Trophoblast cell (in vitro differentiated cells and primary cell): ENCODE results near the gene LAS1L.

ENCODE experiments used
- DNase-seq, 2 donors: peaks; one replicate each; pipeline ENCODE4 v3.0.0-alpha.2; 2016
- H2AFZ ChIP-seq: 2 replicates; pipeline ENCODE4 v1.6.1; 2013; ENCODE audit warnings: low read length, moderate library complexity, mild to moderate bottlenecking; ENCODE audit not compliant: insufficient read depth, poor library complexity
- H2AK5ac ChIP-seq: 2 replicates; pipeline ENCODE4 v1.6.1; 2013; ENCODE audit warnings: mild to moderate bottlenecking, low read length
- H2BK120ac ChIP-seq: 2 replicates; pipeline ENCODE4 v1.6.1; 2013; ENCODE audit warnings: low read length, mild to moderate bottlenecking, moderate library complexity; ENCODE audit not compliant: insufficient read depth, poor library complexity
- H2BK12ac ChIP-seq: 2 replicates; pipeline ENCODE4 v1.6.1; 2013; ENCODE audit warnings: mild to moderate bottlenecking, low read length, moderate library complexity
- H2BK5ac ChIP-seq: 2 replicates; pipeline ENCODE4 v1.6.1; 2013; ENCODE audit warnings: low read length, low read depth, moderate library complexity, mild to moderate bottlenecking; ENCODE audit not compliant: poor library complexity
- H3K14ac ChIP-seq: 2 replicates; pipeline ENCODE4 v1.6.1; 2013; ENCODE audit warnings: mild to moderate bottlenecking, low read length
- H3K18ac ChIP-seq: 2 replicates; pipeline ENCODE4 v1.6.1; 2013; ENCODE audit warnings: mild to moderate bottlenecking, low read length
- H3K23ac ChIP-seq: 2 replicates; pipeline ENCODE4 v1.6.1; 2013; ENCODE audit warnings: low read length
- H3K27ac ChIP-seq: 2 replicates; pipeline ENCODE4 v1.5.1; 2013; ENCODE audit warnings: low read depth, mild to moderate bottlenecking, inconsistent platforms, low read length, moderate library complexity
- H3K27me3 ChIP-seq: 2 replicates; pipeline ENCODE4 v1.6.1; 2013; ENCODE audit warnings: inconsistent platforms, mild to moderate bottlenecking, low read length, moderate library complexity; ENCODE audit not compliant: insufficient read depth
- H3K36me3 ChIP-seq, 2 experiments: 1 replicate in 1 of 2; 2 replicates in 1 of 2; pipeline ENCODE4 v1.6.1; 2013; ENCODE audit warnings: low read length in 2 of 2, mild to moderate bottlenecking in 2 of 2, moderate library complexity in 1 of 2; ENCODE audit not compliant: insufficient read depth in 2 of 2, control insufficient read depth in 1 of 2
- H3K4ac ChIP-seq: 2 replicates; pipeline ENCODE4 v1.6.1; 2013; ENCODE audit warnings: low read depth, mild to moderate bottlenecking, low read length, moderate library complexity
- H3K4me1 ChIP-seq, 2 experiments: 1 replicate in 1 of 2; 2 replicates in 1 of 2; pipeline ENCODE4 v1.6.1; 2013; ENCODE audit warnings: low read length in 2 of 2, mild to moderate bottlenecking in 2 of 2, moderate library complexity in 1 of 2; ENCODE audit not compliant: insufficient read depth in 2 of 2, control insufficient read depth in 1 of 2
- H3K4me2 ChIP-seq: 2 replicates; pipeline ENCODE4 v1.6.1; 2013; ENCODE audit warnings: inconsistent platforms, mild to moderate bottlenecking, low read length, moderate library complexity
- H3K4me3 ChIP-seq: 2 replicates; pipeline ENCODE4 v1.5.1; 2013; ENCODE audit warnings: mild to moderate bottlenecking, low read depth, low read length, inconsistent platforms
- H3K79me1 ChIP-seq: one replicate; pipeline ENCODE4 v1.6.1; 2013; ENCODE audit warnings: low read length
- H3K79me2 ChIP-seq: 2 replicates; pipeline ENCODE4 v1.6.1; 2013; ENCODE audit warnings: low read length, mild to moderate bottlenecking; ENCODE audit not compliant: control insufficient read depth, insufficient read depth, poor library complexity
- H3K9ac ChIP-seq: 2 replicates; pipeline ENCODE4 v1.6.1; 2013; ENCODE audit warnings: mild to moderate bottlenecking, low read length
- H3K9me3 ChIP-seq: 2 replicates; pipeline ENCODE4 v1.6.1; 2013; ENCODE audit warnings: low read depth, mild to moderate bottlenecking, control low read depth, inconsistent platforms, low read length; ENCODE audit not compliant: insufficient read depth
- H4K12ac ChIP-seq: 2 replicates; pipeline ENCODE4 v1.6.1; 2013; ENCODE audit warnings: low read depth, mild to moderate bottlenecking, low read length, moderate library complexity
- H4K8ac ChIP-seq: 2 replicates; pipeline ENCODE4 v1.6.1; 2013; ENCODE audit warnings: low read depth, mild to moderate bottlenecking, low read length, moderate library complexity
- H4K91ac ChIP-seq: one replicate; pipeline ENCODE4 v1.6.1; 2013; ENCODE audit warnings: low read depth, mild to moderate bottlenecking, low read length, moderate library complexity
- WGBS: extraction: QIAGEN DNeasy Blood & Tissue Kit; methylation state at CpG from one replicate; pipeline ENCODE4 v1.1.7; 2013; ENCODE audit warnings: missing lambda C conversion rate; ENCODE audit not compliant: insufficient read length, insufficient coverage; ENCODE audit errors: extremely low coverage; 5-methylcytosine and 5-hydroxymethylcytosine counted together

The LAS1L gene

GRCh38 chrX:65551489-65552339 lies 17.1 kb upstream of the LAS1L start:
- H2AK5ac ChIP-seq: no peak overlapping the region
- no peak overlapping the region for H4K91ac ChIP-seq
- DNase-seq: no peak
- no peaks in the 10 kb centered on the region for H3K27me3 ChIP-seq
- WGBS: no CpG with 5 or more reads among the region's 62 CpGs
- H3K4ac ChIP-seq: no peak overlapping the region
- H3K4me1 ChIP-seq: no peaks in the 10 kb centered on the region
- no peak overlapping the region for H4K8ac ChIP-seq
- H3K14ac ChIP-seq: no peak overlapping the region
- no peaks in the 10 kb centered on the region for H3K79me2 ChIP-seq
- H3K9ac ChIP-seq: no peak overlapping the region
- no peak overlapping the region for H4K12ac ChIP-seq
- H2AFZ ChIP-seq: no peak overlapping the region
- H2BK5ac ChIP-seq: no peak overlapping the region
- no peak overlapping the region for H2BK12ac ChIP-seq
- H3K36me3 ChIP-seq: no peaks in the 10 kb centered on the region
- no peak overlapping the region for H3K4me3 ChIP-seq
- H3K4me2 ChIP-seq: no peak overlapping the region
- H3K27ac ChIP-seq: no peak overlapping the region
- H2BK120ac ChIP-seq: no peak overlapping the region
- H3K23ac ChIP-seq: no peak overlapping the region
- no peak overlapping the region for H3K18ac ChIP-seq
- no peaks in the 10 kb centered on the region for H3K9me3 ChIP-seq
- no peaks in the 10 kb centered on the region for H3K79me1 ChIP-seq

GRCh38 chrX:65551086-65551485 lies 16.5 kb upstream of the LAS1L start:
- H4K91ac ChIP-seq: no peak overlapping the region
- H3K4me2 ChIP-seq: no peak overlapping the region
- H4K12ac ChIP-seq: no peak overlapping the region
- no peak overlapping the region for H2AFZ ChIP-seq
- H3K4me3 ChIP-seq: no peak overlapping the region
- H2AK5ac ChIP-seq: no peak overlapping the region
- WGBS: no CpG with 5 or more reads among the region's 16 CpGs
- H3K18ac ChIP-seq: no peak overlapping the region
- H3K9me3 ChIP-seq: no peaks in the 10 kb centered on the region
- H3K4me1 ChIP-seq: no peaks in the 10 kb centered on the region
- no peaks in the 10 kb centered on the region for H3K27me3 ChIP-seq
- H3K23ac ChIP-seq: no peak overlapping the region
- no peak overlapping the region for H3K14ac ChIP-seq
- no peak overlapping the region for H3K4ac ChIP-seq
- no peak overlapping the region for H4K8ac ChIP-seq
- H3K36me3 ChIP-seq: no peaks in the 10 kb centered on the region
- H3K9ac ChIP-seq: no peak overlapping the region
- no peak overlapping the region for H2BK120ac ChIP-seq
- DNase-seq: no peak
- no peaks in the 10 kb centered on the region for H3K79me2 ChIP-seq
- H3K79me1 ChIP-seq: no peaks in the 10 kb centered on the region
- H2BK5ac ChIP-seq: no peak overlapping the region
- no peak overlapping the region for H2BK12ac ChIP-seq
- H3K27ac ChIP-seq: no peak overlapping the region

DNA sequence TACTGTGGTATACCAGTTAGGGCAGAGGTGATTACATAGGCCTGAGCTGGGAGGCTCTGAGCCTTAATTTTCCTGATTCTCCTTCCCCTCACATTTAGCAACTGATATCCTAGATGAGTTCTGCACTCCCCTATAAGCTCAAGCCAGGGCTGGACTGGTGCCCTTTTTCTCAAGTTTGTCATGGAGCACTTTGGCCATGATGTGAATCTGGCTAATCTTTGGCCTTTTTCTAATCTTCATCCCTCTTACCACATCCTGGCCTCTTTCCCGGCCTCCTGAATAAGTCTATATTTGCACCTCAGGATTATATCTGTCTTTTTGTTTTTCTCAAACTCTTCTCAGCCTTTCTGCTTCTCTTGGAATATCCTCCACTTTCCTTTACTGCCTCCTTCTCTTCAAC lies 10.9 kb upstream of the LAS1L start:
- Histone ChIP-seq H2BK120ac (no peak overlapping the region), H3K79me2 (no peaks in the 10 kb centered on the region), H4K12ac (no peak overlapping the region), H3K4me3 (no peak overlapping the region), H3K4me1 (no peaks in the 10 kb centered on the region), H3K27ac (no peak overlapping the region), H3K27me3 (no peaks in the 10 kb centered on the region), H2AFZ (no peak overlapping the region), H3K14ac (no peak overlapping the region), H2BK12ac (no peak overlapping the region), H4K91ac (no peak overlapping the region), H3K23ac (no peak overlapping the region), H3K4me2 (no peak overlapping the region), H3K79me1 (no peaks in the 10 kb centered on the region), H3K36me3 (no peaks in the 10 kb centered on the region), H3K18ac (no peak overlapping the region), H4K8ac (no peak overlapping the region), H3K9ac (no peak overlapping the region), H3K9me3 (no peaks in the 10 kb centered on the region), H2BK5ac (no peak overlapping the region), H3K4ac (no peak overlapping the region), H2AK5ac (no peak overlapping the region)
- DNase-seq: no peak
- WGBS: no CpG with 5 or more reads among the region's 1 CpG

DNA sequence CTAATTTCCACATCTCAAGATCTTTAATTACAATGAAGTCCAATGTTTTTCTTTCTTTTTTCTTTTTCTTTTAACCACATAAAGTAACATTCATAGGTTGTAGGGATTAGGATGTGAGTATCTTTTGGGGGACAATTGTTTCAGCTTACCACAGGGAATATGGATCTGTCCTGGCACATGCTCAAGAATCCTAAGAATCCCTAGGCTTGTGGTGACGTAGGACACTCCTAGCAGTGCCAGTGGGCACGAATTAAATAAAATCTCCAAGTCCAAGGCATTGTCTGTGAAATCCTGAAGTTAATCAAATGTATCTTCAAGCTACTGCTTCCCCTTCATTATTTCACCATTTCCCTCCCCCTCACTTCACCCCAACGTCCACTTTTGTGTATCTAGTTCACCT lies 2.6 kb upstream of the LAS1L start:
- Histone ChIP-seq H3K23ac (no peak overlapping the region), H2AFZ (no peak overlapping the region), H4K8ac (no peak overlapping the region), H3K27me3 (no peaks in the 10 kb centered on the region), H3K4me3 (no peak overlapping the region), H2BK120ac (no peak overlapping the region), H2AK5ac (no peak overlapping the region), H2BK12ac (no peak overlapping the region), H3K4me1 (peaks cover 6 to 9% of the 10 kb centered on the region in 2 experiments), H2BK5ac (no peak overlapping the region), H3K36me3 (peaks cover 1 to 2% of the 10 kb centered on the region in 2 experiments), H3K4me2 (no peak overlapping the region), H3K18ac (no peak overlapping the region), H4K91ac (no peak overlapping the region), H3K9ac (no peak overlapping the region), H3K79me1 (peaks cover 2% of the 10 kb centered on the region), H3K14ac (no peak overlapping the region), H3K9me3 (no peaks in the 10 kb centered on the region), H3K27ac (no peak overlapping the region), H4K12ac (no peak overlapping the region), H3K79me2 (peaks cover 3% of the 10 kb centered on the region), H3K4ac (no peak overlapping the region)
- no CpG with 5 or more reads among the region's 3 CpGs for WGBS
- no peak for DNase-seq
